PC-9 (cell line): ENCODE data around the gene SLC37A4.
"Not testable (repeated sequence)": the region's sequence is repeated elsewhere in the genome, so short reads cannot be mapped to it uniquely, and the experiment has no call there.

Experiments used
- CTCF ChIP-seq: fragments of 200-600 bp; sonication (generic); conservative IDR thresholded peaks from 2 replicates; pipeline ENCODE4 v1.6.1; 2017; ENCODE audit warnings: mixed run types, antibody characterized with exemption, mild to moderate bottlenecking, moderate library complexity
- EZH2 ChIP-seq: fragments of 200-600 bp; sonication (generic); IDR thresholded peaks from 2 replicates; pipeline ENCODE4 v1.8.0; 2017; ENCODE audit warnings: antibody characterized with exemption, low read depth

DNA sequence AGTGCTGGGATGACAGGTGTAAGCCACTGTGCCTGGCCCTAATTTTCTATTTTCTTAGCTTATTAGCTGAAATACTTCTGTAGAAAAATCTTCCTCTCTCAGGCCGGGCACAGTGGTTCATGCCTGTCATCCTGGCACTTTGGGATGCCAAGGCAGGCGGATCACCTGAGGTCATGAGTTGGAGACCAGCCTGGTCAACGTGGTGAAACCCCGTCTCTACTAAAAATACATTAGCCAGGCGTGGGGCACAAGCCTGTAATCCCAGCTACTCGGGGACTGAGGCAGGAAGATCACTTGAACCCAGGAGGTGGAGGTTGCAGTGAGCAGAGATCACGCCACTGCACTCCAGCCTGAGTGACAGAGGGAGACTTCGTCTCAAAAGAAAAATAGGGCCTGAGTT, 46.3 kb downstream of the SLC37A4 start:
- TF ChIP-seq CTCF, EZH2: not testable (repeated sequence)
